Thyroid gland (tissue), 4 donors: ENCODE results near the gene POTEB. TPM values are rescaled to one million over a fixed set of nuclear protein-coding genes. Genes with fewer than 3 reads are reported as not detected.
"Not testable (repeated sequence)": the region's sequence is repeated elsewhere in the genome, so short reads cannot be mapped to it uniquely, and the experiment has no call there.

Experiments used
- DNase-seq, 2 donors: peaks; one replicate each; pipeline ENCODE4 v3.0.0-alpha.2; 2019
- H3K27ac ChIP-seq, 3 donors: fragments of 200-600 bp; sonication (generic); 1 replicate in 2 of 3; 2 replicates in 1 of 3; pipeline ENCODE4 v1.5.1; 2016 to 2019; ENCODE audit warnings: mild to moderate bottlenecking in 1 of 3, moderate library complexity in 1 of 3
- H3K27me3 ChIP-seq: fragments of 200-600 bp; sonication (generic); one replicate; pipeline ENCODE4 v1.5.1; 2019
- H3K36me3 ChIP-seq, 2 donors: fragments of 200-600 bp; sonication (generic); one replicate each; pipeline ENCODE4 v1.5.1; 2016 to 2019
- H3K4me1 ChIP-seq, 2 donors: fragments of 200-600 bp; sonication (generic); one replicate each; pipeline ENCODE4 v1.5.1; 2017 to 2019
- H3K4me3 ChIP-seq, 3 donors: fragments of 200-600 bp; sonication (generic); replicated peaks in 1 of 3; 1 replicate in 2 of 3; 2 replicates in 1 of 3; pipeline ENCODE4 v1.5.1; 2016; ENCODE audit warnings: mild to moderate bottlenecking in 1 of 3
- H3K9me3 ChIP-seq: fragments of 200-600 bp; sonication (generic); one replicate; pipeline ENCODE4 v1.5.1; 2017
- WGBS, 2 donors: methylation state at CpG; one replicate each; pipeline ENCODE4 v1.1.5; 2017; 5-methylcytosine and 5-hydroxymethylcytosine counted together
- intact Hi-C: fragments of 100-400 bp; cut with DNase I; formaldehyde crosslinking; loops from one replicate; pipeline ENCODE4 v1.15.1; 2023
- microRNA-seq: library from miRNA; unstranded; fragments of <30 nt; microRNA quantifications from one replicate; pipeline ENCODE4, GENCODE V29; 2016
- small RNA-seq: library from RNA; depleted of rRNA; stranded (forward); fragments of <200 nt; gene quantifications from one replicate; pipeline ENCODE3, GENCODE V24; 2016
- total RNA-seq, 4 donors: library from RNA; depleted of rRNA; stranded (reverse); fragments of >200 nt; gene quantifications; one replicate each; pipeline ENCODE4 v1.2.3, GENCODE V29; 2016

Gene POTEB
- not detected for total RNA-seq

DNA sequence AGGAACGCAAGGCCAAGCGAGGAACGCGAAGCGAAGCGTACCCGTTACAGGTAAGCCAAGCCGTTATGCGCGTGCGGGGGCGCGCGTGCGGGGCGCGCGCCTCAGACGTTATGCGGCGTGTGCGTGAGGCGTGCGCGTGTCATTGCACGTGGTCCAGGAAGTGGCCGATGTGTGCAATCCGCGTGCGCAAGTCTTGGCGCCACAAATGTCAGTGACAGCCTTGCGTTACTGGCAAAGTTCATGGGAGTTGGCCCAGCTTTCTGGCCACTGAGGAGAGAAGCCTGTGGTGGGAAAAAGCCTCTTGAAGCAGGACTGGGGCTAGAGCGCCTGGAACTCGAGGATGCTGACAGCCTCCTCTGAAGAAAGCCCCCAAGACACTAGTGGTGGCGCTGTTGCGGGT, at the start of gene POTEB:
Gene POTEB, minus strand, starts transcription at position 101 of the 400 bp plus-strand sequence. CDS start 489 bp downstream, outside the sequence.
- H3K4me1 ChIP-seq, H3K36me3 ChIP-seq, H3K9me3 ChIP-seq, H3K27me3 ChIP-seq, H3K4me3 ChIP-seq, DNase-seq, H3K27ac ChIP-seq, intact Hi-C loops: not testable (repeated sequence)
- WGBS, 2 donors: no CpG with 5 or more reads among the region's 36 CpGs

DNA sequence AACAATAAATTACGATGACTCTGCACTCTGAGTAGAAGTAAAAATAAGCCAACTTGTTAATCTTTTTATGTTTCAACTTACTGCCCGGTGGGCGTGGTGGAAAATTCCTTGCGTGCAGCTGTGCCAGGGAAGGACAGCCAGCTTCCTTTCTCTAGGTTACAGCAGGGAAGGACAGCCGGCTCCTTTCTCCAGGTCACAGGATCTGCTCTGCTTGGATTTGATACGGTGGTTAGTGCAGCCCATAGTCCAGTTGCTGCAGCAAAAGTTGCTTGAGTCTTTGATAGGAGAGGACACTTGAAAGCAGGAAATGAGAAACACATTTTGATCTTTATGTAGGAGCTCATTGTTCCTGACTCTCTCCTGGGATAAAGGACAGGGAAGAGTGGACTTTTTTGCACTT, 13.4 kb upstream of the POTEB start:
- H3K36me3 ChIP-seq, H3K27ac ChIP-seq, H3K4me3 ChIP-seq, DNase-seq, H3K27me3 ChIP-seq, intact Hi-C loops, H3K4me1 ChIP-seq, H3K9me3 ChIP-seq: not testable (repeated sequence)
- WGBS, 2 donors: no CpG with 5 or more reads among the region's 6 CpGs

DNA sequence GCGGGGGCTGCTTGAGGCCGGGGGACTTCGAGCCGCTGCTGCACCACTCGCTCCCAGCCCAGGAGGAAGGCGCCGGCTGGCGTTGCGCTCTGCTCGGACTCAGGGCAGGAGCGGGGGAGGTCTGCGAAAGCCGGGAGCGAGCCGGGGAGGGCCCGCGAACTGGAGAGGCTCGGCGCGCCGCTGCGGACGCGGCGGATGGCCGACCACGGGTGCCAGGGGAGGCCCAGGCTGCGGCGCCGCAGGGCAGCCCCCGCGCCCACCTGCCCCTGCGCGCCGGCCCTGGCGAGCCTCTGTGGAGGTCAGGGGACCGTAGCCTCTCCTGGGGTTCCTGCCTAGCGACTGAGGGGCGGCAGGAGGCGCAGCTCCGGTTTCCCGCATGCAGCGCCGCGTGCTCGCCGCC, 12.0 kb upstream of the POTEB start:
- intact Hi-C loops: not testable (repeated sequence)
- no CpG with 5 or more reads among the region's 47 CpGs for WGBS, 2 donors

DNA sequence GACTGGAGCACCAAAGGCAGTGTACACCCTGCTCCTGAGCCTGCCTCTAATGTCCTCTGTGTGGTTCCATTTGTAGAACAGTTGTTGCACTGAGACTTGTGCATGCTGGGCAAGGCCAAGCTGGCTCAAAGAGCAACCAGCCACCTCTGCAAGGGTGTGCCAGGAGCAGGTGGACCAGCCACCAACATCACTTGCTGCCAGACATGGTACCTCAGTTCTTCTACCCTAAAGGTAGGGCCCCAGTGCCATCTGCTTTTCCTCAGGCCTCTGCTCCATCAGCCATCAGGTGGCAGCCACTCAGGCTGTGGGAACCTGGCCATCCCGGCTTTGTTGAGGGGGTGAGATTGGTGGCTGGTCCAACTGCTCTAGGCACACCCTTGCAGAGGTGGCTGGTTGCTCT, 38.7 kb downstream of the POTEB start:
- H3K27ac ChIP-seq, intact Hi-C loops: not testable (repeated sequence)

More for the DNA sequence above, 12.0 kb upstream of the POTEB start:
- not testable (repeated sequence) for H3K27me3 ChIP-seq, H3K4me1 ChIP-seq, H3K27ac ChIP-seq, H3K9me3 ChIP-seq, H3K36me3 ChIP-seq, H3K4me3 ChIP-seq, DNase-seq

More for the DNA sequence above, 38.7 kb downstream of the POTEB start:
- H3K4me1 ChIP-seq, H3K9me3 ChIP-seq, H3K36me3 ChIP-seq, H3K4me3 ChIP-seq, H3K27me3 ChIP-seq, DNase-seq: not testable (repeated sequence)
- no CpG with 5 or more reads among the region's 1 CpG for WGBS, 2 donors

Small RNA genes within 50 kb of the gene (microRNA-seq; reads per million reads assigned to microRNA genes)
- not detected for gene MIR3118-4

Small RNA genes within 50 kb of the gene (small RNA-seq; reads per million reads assigned to genes)
- gene MIR3118-4 (not detected), gene RNU6-631P (not detected)

Other genes starting within 250 kb of the POTEB start
- gene OR4M2, start 202.8 kb upstream of the POTEB start, total RNA-seq: not detected